HL-60 (cell line): ENCODE results near the gene RPUSD4.

Experiments
- POLR2AphosphoS5 ChIP-seq: IDR thresholded peaks from 2 replicates; pipeline ENCODE4 v1.6.1; 2012; ENCODE audit warnings: low read depth
- TF ChIP-seq, protein P1 (sequence below): IDR thresholded peaks from one replicate; pipeline ENCODE4 v1.5.1; 2011; ENCODE audit warnings: low read length, control low read depth, inconsistent platforms; ENCODE audit not compliant: insufficient read depth
- TF ChIP-seq, protein P2 (sequence below): IDR thresholded peaks from 2 replicates; pipeline ENCODE4 v1.6.1; 2012; ENCODE audit warnings: low read depth; ENCODE audit not compliant: insufficient replicate concordance

DNA sequence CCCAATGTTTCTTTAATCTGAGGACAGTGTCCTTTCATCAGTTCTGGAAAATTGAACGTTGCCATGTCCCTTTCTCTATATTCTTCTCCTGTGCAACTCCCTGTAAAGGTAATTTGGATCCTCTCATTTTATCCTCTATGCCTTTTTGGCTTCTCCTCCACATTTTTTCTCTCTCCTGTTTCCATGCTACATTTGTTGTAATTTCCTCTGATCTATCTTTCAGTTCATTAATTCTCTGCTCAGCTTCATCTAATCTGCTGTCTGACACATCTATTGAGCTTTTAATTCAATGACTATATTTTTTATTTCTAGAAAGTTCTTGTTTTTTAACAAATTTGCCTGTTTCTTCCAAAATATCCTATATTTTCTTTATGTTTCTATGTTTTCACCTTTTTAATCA, 59.3 kb downstream of the RPUSD4 start:
- no peak for TF ChIP-seq POLR2AphosphoS5
- TF ChIP-seq, protein P1, sequence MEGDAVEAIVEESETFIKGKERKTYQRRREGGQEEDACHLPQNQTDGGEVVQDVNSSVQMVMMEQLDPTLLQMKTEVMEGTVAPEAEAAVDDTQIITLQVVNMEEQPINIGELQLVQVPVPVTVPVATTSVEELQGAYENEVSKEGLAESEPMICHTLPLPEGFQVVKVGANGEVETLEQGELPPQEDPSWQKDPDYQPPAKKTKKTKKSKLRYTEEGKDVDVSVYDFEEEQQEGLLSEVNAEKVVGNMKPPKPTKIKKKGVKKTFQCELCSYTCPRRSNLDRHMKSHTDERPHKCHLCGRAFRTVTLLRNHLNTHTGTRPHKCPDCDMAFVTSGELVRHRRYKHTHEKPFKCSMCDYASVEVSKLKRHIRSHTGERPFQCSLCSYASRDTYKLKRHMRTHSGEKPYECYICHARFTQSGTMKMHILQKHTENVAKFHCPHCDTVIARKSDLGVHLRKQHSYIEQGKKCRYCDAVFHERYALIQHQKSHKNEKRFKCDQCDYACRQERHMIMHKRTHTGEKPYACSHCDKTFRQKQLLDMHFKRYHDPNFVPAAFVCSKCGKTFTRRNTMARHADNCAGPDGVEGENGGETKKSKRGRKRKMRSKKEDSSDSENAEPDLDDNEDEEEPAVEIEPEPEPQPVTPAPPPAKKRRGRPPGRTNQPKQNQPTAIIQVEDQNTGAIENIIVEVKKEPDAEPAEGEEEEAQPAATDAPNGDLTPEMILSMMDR: no peak
- TF ChIP-seq, protein P2, sequence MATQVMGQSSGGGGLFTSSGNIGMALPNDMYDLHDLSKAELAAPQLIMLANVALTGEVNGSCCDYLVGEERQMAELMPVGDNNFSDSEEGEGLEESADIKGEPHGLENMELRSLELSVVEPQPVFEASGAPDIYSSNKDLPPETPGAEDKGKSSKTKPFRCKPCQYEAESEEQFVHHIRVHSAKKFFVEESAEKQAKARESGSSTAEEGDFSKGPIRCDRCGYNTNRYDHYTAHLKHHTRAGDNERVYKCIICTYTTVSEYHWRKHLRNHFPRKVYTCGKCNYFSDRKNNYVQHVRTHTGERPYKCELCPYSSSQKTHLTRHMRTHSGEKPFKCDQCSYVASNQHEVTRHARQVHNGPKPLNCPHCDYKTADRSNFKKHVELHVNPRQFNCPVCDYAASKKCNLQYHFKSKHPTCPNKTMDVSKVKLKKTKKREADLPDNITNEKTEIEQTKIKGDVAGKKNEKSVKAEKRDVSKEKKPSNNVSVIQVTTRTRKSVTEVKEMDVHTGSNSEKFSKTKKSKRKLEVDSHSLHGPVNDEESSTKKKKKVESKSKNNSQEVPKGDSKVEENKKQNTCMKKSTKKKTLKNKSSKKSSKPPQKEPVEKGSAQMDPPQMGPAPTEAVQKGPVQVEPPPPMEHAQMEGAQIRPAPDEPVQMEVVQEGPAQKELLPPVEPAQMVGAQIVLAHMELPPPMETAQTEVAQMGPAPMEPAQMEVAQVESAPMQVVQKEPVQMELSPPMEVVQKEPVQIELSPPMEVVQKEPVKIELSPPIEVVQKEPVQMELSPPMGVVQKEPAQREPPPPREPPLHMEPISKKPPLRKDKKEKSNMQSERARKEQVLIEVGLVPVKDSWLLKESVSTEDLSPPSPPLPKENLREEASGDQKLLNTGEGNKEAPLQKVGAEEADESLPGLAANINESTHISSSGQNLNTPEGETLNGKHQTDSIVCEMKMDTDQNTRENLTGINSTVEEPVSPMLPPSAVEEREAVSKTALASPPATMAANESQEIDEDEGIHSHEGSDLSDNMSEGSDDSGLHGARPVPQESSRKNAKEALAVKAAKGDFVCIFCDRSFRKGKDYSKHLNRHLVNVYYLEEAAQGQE: no peak
